Fibroblast of skin of abdomen (primary cell): ENCODE measurements around the gene AGAP2.
A peak's percentile ranks its signal among the peaks of the same experiment; 100 is the strongest.

Experiments used
- DNase-seq: peaks from one replicate; pipeline ENCODE4 v3.0.0-alpha.2; 2013

Gene AGAP2

DNA sequence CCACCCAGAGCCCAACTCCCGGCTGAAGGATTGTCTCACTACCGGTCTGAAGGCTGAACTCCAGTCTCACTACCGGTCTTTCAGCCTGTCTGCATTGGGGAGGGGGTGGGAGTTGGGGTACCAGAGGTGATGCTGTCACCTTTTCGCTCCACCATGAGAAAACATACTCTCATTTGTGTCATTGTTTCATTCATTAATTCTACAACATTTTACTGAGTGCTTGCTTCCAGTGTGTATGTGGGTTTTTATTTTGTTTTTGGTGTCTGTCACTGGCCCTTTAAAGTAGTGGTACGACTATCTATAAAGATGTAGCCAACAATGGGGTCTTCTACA, 14.1 kb upstream of the AGAP2 start:
- no peak for DNase-seq

DNA sequence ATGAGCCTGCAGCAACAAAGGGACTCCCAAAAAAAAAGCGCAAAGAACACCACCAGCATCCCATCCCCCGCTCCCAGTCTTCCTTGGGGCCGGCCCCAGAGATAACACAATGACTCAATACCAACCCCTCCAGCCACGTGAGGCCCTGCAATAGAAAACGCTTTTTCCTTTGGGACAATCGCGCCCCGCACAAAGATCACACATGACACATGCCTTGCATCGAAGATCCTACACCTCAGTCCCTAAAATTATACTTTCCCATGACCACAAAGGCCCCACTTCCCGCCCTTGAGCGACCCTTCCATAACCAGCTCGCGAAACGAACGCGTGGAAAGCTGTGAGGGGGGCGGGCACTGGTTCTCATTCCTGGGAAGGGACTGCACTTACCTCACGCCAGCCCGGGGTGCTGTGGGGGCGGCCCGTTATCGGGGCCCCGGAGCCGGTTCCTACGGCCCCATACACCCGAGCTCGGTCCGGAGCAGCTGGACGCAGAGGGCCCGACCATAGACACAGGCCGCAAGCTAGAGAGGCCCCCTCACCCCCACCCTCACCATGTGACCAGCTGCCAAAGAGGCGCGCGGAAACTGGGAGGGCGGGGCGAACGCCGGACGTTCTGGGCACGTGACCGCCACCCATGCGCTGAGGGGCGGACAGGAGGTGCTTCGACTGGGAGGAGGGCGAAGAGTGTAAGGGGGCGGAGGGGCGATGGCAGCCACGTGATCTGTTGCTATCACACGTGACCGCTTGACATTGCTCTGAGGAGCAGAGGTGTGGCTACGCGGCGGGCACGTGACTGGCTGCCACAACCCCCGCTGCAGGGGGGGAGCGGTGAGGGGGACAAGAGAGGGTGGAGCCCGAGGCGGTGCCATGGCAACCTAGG, 13.5 kb upstream of the AGAP2 start, which contains the start of gene CDK4:
Gene CDK4 (minus strand): TSS at position 523 of the 880 bp plus-strand sequence. CDS start 593 bp downstream, outside the sequence.
- DNase-seq: peak; percentile 100

GRCh38 chr12:57751432-57751787, 12.9 kb upstream of the AGAP2 start:
- DNase-seq: no peak

GRCh38 chr12:57750561-57751431, 12.3 kb upstream of the AGAP2 start:
- DNase-seq: no peak

DNA sequence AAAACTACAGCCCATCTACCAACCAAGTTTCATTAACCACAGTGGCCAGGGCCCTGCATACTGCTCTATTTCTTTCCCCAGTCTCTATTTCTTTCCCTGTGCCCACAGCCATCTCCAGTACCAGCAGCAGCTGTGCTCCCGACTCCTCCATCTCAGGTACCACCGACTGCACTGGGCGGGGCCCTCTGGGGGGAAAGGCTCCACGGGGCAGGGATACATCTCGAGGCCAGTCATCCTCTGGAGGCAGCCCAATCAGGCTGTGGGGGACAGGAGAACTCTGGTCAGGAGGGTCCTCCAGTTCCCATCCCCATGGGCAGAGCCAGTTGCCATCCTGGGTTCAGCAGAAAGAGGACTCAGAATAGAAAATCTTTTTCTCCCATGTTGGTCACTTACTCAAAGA, 10.5 kb upstream of the AGAP2 start:
- no peak for DNase-seq

GRCh38 chr12:57746025-57746424, 7.5 kb upstream of the AGAP2 start:
- DNase-seq: no peak

DNA sequence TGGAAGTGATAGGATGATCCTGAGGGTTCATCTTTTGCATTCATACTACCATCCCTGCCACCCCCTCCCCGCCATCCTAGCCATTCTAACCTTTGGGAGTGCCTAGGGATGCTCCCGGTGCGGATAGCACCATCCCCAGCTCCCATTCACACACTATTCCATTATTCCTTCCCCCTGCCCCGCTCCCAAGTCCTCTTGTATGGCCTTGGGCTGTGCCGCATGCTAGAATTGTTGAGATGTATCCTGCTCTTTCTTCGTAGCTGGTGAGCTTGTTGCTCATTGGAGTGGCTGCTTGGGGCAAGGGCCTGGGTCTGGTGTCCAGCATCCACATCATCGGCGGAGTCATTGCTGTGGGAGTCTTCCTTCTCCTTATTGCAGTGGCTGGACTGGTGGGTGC, 6.9 kb upstream of the AGAP2 start:
- DNase-seq: no peak

- DNase-seq: peak; percentile 99
Measured at GRCh38 chr12:57744777-57745484, 6.4 kb upstream of the AGAP2 start, which contains the start of gene TSPAN31. TSPAN31 (plus strand) TSS chr12:57745039; CDS start chr12:57745155, 116 bp downstream.

GRCh38 chr12:57744194-57744776, 5.7 kb upstream of the AGAP2 start:
- no peak for DNase-seq

GRCh38 chr12:57743769-57744168, 5.2 kb upstream of the AGAP2 start:
- DNase-seq: no peak

- DNase-seq: no peak
Measured at GRCh38 chr12:57741844-57742738, 3.5 kb upstream of the AGAP2 start.

- DNase-seq: no peak
Measured at GRCh38 chr12:57741413-57741789, 2.9 kb upstream of the AGAP2 start.

- DNase-seq: no peak
Measured at GRCh38 chr12:57740656-57741412, 2.3 kb upstream of the AGAP2 start.

DNA sequence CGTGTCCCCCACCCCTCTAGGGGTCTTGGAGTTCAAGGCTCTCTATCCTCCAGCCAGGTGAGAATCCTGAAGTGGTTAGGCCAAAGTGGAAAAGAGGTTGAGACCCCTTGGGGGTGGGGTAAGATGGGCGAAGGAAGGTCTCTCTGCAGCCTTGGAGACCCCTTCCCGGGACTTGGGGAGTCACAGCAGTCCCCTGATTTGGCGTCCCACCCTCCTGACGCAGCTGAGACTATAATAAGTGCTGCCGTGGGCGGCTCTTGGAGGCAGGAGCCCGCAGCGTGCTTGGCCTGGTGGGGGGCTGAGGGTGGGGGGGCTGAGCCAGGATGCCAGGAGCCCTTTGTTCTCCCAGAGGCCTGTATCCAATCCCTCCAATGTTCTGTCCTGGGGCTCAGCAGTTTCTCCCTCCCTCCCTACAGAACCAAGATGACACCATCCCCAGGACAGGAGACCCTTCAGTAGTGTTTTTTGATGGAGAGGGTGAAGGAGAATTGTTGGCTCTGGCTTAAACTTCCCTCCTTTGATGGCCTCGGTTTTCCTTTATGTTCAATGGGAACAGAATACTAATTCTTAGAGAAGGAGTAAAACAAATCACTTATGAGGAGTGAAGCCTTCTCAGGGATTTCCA, 1.5 kb upstream of the AGAP2 start:
- no peak for DNase-seq

GRCh38 chr12:57739387-57739786, 845 bp upstream of the AGAP2 start:
- no peak for DNase-seq

- no peak for DNase-seq
Measured at GRCh38 chr12:57737467-57738460, 778 bp downstream of the AGAP2 start.

- DNase-seq: no peak
Measured at GRCh38 chr12:57736741-57737466, 1.6 kb downstream of the AGAP2 start.
